SHP77 (cell line): ENCODE measurements around the gene DOLPP1.
"Not testable (repeated sequence)": the region's sequence is repeated elsewhere in the genome, so short reads cannot be mapped to it uniquely, and the experiment has no call there.

Experiments
- DNase-seq, 2 experiments: peaks; one replicate each; lab custom pipeline; 2025; lab: John Stamatoyannopoulos, UW

Gene DOLPP1

GRCh38 chr9:129111528-129112151 lies 30.7 kb downstream of the DOLPP1 start:
- DNase-seq, result peak in 1 of 2 experiments; percentile 24

- DNase-seq, result not testable (repeated sequence)
Measured at GRCh38 chr9:129112526-129112925, 31.6 kb downstream of the DOLPP1 start.

- no peak for DNase-seq
Measured at GRCh38 chr9:129113645-129114304, 32.9 kb downstream of the DOLPP1 start.

GRCh38 chr9:129118799-129119198 lies 37.9 kb downstream of the DOLPP1 start:
- no peak for DNase-seq

GRCh38 chr9:129121483-129121882 lies 40.6 kb downstream of the DOLPP1 start:
- no peak for DNase-seq

- DNase-seq, result no peak
Measured at GRCh38 chr9:129122133-129122532, 41.2 kb downstream of the DOLPP1 start.

GRCh38 chr9:129122976-129123375 lies 42.1 kb downstream of the DOLPP1 start:
- not testable (repeated sequence) for DNase-seq

GRCh38 chr9:129124506-129125069 lies 43.7 kb downstream of the DOLPP1 start:
- no peak for DNase-seq

GRCh38 chr9:129125478-129125877 lies 44.6 kb downstream of the DOLPP1 start:
- no peak for DNase-seq

- DNase-seq, result no peak
Measured at GRCh38 chr9:129126749-129127618, 46.1 kb downstream of the DOLPP1 start.

- no peak for DNase-seq
Measured at GRCh38 chr9:129128689-129129088, 47.8 kb downstream of the DOLPP1 start.

- DNase-seq, result not testable (repeated sequence)
Measured at GRCh38 chr9:129130271-129130670, 49.4 kb downstream of the DOLPP1 start.

GRCh38 chr9:129130791-129131190 lies 49.9 kb downstream of the DOLPP1 start:
- DNase-seq, result no peak

GRCh38 chr9:129131300-129132145 lies 50.6 kb downstream of the DOLPP1 start:
- peak; percentile 22 to 58 for DNase-seq

- DNase-seq, result no peak
Measured at GRCh38 chr9:129133082-129133481, 52.2 kb downstream of the DOLPP1 start.

GRCh38 chr9:129135476-129135875 lies 54.6 kb downstream of the DOLPP1 start:
- no peak for DNase-seq

- DNase-seq, result no peak
Measured at GRCh38 chr9:129136446-129137035, 55.6 kb downstream of the DOLPP1 start.

- no peak for DNase-seq
Measured at GRCh38 chr9:129137292-129138143, 56.6 kb downstream of the DOLPP1 start.

- DNase-seq, result no peak
Measured at GRCh38 chr9:129138144-129138462, 57.2 kb downstream of the DOLPP1 start.

GRCh38 chr9:129138476-129139232 lies 57.7 kb downstream of the DOLPP1 start:
- no peak for DNase-seq
